Measurements from ENCODE around the gene YIPF4.
"Not testable (repeated sequence)": the region's sequence is repeated elsewhere in the genome, so short reads cannot be mapped to it uniquely, and the experiment has no call there.

YIPF4 gene

DNA sequence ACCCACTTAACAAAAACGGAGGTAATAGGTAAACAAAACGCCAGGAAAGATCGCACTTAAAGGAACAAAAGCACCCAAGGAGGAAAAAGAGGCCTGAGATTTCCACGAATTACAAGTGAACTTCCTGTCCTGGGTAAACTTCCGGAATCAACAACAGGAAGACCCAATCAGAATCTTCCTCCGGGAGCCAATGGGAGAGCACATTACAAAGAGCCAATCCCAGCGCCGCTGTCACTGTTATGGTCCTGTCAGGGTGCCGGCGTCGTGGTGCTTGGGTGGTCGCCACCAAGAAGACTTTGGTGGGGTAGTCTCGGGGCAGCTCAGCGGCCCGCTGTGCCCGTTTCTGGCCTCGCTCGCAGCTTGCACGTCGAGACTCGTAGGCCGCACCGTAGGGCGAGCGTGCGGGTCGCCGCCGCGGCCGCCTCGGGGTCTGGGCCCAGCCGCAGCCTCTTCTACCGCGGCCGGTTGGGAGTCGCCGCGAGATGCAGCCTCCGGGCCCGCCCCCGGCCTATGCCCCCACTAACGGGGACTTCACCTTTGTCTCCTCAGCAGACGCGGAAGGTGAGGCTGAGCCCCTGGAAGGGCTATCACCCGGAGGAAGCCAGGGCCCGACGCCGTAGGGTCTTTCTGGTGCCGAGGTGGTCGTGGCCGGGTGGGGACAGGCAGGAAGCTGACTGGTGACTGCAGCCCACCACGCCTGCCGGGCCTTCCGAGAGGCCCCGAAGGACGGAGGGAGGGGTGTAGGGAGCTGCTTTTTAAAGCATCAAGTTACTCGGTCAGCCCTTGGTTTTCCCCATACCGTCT lies at the start of gene YIPF4:
TSS of gene YIPF4 (plus strand) at position 231 of the 804 bp plus-strand sequence. CDS start at position 483, 252 bp downstream.
- DNase-seq (ENCODE audit: low read depth): peak; percentile 87

DNA sequence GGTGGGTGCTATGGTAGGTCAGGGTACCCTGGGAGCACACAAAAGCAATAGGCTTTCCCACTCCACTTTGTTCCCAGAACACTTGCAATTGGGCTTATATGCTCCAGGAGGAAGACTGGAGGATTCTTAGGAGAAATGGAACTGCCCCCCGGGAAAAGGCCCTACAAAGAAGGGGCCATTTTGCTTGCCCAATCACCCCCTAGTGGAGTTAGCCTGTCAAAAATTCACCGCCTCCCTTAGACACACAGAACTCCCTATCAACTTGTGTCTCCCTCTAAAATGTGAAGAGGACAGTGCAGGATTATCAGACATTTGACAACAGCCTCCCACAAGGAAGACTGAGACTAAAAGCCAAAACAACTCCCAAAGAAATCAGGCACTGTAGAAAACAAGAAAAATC lies 49.5 kb upstream of the YIPF4 start:
- DNase-seq (ENCODE audit: low read depth): no peak

DNA sequence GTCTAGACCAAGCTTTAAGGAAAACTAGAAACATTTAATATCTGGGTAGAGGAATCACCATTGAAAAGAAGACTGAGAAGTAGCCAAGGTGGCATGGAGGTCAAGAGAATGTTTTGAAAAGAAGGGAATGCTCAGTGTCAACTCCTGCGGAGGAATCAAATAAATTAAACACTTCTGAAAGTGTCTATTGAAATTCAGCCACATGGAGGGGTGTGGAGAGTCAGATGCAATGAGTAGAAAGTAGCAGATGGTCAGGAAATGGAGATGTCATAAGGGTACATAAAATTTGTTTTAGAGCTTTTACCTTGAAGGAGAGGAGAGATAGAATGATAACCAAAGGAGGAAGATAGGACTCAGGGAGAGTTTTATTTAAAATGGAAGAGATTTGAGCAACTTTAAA lies 48.1 kb upstream of the YIPF4 start:
- no peak for DNase-seq (ENCODE audit: low read depth)

DNA sequence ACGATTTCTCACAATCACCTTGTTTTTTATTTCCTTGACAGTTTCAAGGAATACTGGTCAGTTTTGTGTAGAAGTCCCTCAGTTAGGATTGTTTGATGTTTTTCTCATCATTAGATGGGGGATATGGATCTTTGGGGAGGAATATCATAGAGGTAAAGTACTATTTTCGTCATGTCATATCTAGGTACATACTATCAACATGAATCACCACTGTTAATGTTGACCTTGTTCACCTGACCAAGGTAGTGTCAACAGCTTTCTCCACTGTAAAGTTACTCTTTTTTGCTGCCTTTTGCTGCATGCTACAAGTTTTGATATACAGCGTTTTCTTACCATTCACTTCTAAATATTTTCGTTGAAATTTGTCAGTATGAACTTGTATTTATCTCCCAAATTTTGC lies 45.7 kb upstream of the YIPF4 start:
- no peak for DNase-seq (ENCODE audit: low read depth)

DNA sequence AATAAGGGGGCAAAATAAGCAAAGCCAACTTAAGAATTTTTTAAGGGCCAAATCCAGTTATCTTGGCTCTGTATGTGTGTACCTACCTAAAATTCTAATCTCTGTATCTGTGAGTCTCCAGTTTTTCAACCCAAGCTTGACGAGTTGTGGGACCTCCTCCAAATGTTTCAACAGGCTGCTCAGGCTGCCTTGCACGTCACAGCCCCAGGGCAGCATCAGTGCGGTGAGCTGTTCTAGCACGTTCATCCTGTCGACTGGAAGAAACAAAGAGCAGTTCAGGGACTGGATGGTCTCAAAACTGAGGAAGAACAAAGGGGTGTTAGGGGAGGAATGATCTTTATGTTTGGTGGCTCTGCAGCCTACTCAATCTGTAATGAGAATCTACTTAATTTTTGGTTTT lies 42.4 kb upstream of the YIPF4 start:
- no peak for DNase-seq (ENCODE audit: low read depth)

DNA sequence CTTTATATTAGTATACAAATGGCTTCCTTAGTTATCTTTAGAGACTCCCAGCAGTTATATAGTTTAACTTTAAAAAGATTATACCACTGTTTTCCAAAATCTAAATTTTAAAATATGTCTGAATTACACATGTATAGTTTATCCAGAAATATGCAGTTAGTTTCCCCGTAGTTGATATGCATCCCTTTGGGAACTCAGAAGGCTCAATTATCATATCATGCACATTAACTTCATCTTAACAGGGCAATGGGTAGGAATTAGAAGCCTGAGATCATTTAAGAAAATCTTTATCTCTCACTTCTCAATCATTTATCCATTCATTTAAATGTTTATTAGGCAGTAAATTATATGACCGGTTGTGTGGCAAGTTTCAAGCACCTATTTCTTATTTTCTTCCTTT lies 40.2 kb upstream of the YIPF4 start:
- DNase-seq (ENCODE audit: low read depth): no peak

DNA sequence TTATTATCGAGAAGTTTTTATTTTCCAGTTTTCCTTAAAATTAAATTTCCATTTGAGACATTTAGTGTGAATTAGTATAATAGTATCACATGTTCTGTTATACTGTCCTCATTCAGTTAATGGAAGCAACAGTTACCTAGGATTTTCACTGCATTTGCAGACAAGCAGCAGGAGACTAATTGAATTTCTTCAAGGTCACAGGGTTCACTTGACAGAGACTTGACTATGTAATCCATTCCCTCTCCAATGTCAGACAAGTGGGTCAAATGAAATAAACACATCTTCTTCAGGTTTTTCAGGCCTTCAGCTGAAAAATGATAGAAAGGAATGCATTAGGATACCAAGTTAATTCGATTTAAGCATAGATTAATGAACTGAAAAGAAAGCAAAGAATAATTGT lies 39.7 kb upstream of the YIPF4 start:
- no peak for DNase-seq (ENCODE audit: low read depth)

DNA sequence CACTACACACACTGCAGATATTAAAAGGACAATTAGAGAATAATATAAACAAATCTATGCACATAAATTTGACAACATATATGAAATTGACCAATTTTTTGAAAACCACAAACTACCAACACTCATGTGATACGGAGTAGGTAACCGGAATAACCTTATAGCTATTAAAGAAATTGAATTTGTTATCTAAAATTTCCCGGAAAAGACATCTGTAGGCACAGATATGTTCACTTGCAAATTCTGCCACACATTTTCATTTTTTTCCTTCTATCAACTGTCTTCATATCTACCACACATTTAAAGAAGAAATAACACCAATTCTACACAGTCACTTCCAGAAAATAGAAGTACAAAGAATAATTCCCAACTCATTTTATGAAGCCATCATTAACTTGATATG lies 35.4 kb upstream of the YIPF4 start:
- no peak for DNase-seq (ENCODE audit: low read depth)

DNA sequence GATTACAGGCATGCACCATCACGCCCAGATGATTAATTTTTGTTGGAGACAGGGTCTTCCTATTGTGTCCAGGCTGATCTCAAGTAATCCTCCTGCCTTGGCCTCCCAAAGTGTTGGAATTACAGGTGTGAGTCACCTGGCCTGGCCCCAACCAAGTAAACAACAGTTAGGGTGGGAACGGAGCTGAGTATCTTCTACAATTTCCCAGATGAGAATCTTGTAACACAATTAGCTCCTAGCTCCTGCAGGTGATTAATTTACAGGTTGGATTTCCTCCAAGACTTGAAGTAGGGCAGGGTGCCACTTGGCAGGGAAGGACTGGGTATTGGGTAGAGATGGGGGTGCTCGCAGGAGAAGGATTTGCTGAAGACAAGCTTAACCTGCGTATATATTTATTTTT lies 30.8 kb upstream of the YIPF4 start:
- no peak for DNase-seq (ENCODE audit: low read depth)

DNA sequence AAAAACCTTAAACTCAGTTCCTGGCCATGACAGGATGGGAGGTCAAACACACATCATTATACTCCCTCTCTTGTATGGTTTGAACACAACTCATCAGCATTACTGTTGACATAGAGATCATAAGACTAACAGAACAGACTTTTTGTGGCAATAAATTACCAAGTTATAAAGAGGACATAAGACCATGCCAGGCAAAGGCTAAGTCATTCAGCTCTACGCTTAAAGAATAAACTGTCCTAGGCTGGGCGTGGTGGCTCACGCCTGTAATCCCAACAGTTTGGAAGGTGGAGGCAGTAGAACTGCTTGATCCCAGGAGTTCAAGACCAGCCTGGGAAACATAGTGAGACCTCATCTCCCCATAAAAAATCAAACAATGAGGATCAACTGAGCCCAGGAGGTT lies 29.4 kb upstream of the YIPF4 start:
- no peak for DNase-seq (ENCODE audit: low read depth)

DNA sequence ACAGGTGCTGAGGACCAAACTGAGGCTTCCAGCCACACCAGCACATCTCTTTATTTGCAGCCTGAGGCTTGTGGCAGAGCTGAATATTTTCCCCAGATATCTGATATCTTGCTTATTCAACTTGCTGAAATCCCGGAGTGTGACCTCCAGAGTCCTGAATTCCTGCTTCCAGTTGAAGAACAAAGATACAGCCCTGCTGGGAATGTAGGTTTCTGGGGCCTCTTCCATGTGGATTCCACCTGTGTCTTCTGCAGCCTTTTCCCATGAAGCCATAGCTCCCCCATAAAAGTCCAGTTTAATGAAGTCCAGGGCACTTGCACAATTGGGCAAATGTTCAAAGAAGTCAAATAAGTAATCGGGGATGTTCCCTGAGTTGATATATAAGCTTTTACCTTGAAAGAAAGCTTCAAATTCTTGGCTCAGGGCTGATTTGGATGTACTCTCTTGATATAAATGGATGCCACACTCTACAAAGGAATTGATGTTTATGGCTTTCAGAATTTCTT lies 27.9 kb upstream of the YIPF4 start:
- DNase-seq (ENCODE audit: low read depth): no peak

DNA sequence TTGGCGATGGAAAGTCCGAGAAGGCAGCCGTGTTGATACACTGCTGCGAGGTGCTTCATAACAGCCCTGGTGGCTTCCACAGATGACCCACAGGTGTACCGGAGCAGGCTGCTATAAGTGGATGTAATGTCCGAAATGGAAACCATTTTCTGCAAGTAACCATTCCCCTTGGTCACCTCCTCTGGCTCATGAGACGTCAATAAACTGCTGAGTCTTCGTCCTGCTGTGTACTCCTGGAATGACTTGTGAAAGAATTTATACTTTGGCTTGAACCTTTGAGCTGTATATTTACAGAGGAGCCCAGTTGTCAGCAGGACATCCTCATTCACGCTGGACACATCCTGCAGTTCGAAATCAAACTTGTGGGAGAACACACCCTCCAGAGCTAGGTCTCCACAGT lies 27.4 kb upstream of the YIPF4 start:
- DNase-seq (ENCODE audit: low read depth): no peak

DNA sequence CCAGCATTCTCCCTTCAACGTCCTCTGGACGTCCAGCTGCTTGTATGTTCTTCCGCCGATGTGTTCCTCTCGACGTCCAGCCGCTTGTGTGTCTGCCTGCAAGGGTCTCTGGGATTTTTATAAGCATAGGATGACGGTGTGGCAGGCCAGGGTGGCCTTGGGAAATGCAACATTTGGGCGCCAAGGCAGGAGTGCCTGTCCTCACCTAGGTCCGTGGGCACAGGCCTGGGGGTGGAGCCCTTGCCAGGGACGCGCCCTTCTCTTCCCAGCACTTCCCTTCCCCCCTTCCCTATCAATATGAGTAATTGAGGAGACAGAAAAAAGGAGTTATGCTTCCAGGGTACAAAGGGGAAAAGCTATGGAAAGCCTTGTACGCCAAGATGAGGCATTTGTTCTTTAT lies 19.5 kb upstream of the YIPF4 start:
- DNase-seq (ENCODE audit: low read depth): no peak

DNA sequence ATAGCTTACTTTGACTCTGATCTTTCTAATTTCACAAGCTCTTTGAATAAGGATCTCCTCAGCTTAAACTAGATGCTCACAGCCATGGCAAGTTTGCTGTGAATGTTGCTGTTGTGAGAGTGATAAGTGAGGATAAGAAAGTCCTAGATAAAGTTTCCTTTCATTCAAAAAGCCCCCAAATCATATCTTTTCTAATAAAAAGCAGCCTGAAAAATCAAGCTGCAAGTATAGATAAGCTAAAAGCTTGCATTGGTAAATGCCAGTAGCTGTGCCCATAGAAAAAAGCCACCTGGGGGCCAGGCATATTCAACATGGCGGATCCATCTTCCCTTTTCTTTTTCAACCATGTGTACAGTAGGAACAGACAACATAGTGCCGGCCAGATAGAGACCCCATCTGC lies 17.3 kb upstream of the YIPF4 start:
- no peak for DNase-seq (ENCODE audit: low read depth)

DNA sequence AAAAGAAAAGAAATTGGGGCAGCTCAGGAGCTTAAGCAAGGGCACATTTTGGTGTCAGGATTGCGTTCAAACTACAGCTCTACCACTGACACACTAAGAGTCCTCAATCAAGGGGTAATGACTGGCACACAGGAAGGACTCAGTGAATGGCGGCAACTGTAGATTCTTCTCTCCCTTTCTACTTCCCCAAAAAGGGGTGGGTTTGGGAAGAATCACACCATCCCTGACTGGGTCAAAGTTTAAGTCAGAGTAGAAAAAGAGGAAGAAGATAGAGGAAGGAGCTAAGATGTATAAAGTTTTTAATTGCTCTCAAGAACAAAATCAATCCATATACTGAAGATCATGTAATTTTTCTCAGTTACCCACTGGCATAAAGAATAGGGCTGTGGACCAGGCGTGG lies 15.6 kb upstream of the YIPF4 start:
- DNase-seq (ENCODE audit: low read depth): no peak

DNA sequence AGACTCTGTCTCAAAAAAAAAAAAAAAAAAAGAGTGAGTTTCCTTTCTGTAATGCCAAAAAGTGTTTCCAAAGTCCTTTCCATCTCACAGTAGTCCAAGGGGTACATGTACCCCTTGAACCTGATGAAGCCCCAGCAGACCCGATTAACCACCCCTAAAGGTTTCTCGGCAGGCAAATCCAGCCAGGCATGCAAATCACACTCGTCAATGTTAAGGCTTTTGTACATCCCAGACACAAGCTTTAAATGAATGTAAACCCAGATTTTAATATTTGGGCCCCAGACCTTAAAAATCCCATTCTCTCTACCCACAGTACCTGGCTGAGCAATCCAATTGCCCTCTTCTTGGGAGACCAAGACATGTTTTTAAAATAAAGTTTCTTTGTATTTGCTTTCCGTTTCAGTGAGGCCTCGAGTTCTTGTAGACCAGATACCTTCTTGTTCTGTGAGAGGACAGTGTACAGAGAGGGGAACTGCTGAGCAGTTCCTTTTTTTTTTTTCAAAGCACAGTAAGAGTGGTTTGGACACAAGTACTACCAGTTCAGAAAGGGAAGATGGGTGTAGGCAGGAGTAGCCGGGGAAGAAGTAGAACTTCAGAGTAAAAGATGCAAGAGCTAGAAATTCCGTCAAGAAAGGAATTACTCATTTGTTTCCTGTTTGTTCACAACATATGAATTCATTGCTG lies 13.1 kb upstream of the YIPF4 start, which contains the start of gene NLRC4:
TSS of gene NLRC4 (minus strand) at position 465 of the 684 bp plus-strand sequence. CDS start 8,111 bp downstream, outside the sequence.
- DNase-seq (ENCODE audit: low read depth): no peak

DNA sequence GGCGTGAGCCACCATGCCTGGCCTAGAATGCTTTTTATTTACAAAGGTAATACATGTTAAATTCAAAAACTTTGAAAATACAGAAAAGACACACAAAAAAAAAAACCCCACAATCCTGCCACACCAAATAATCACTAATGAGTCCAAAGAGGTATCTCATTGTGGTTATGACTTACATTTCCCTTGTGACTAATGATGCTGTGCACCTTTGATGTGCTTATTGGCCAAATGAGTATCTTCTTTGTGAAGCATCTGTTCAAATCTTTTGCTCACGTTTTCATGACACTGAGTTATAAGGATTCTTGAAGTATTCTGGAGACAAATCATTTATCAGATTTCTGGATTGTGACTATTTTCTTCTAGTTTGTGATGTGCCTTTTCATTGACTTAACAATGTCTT lies 6.6 kb upstream of the YIPF4 start:
- DNase-seq (ENCODE audit: low read depth): no peak

DNA sequence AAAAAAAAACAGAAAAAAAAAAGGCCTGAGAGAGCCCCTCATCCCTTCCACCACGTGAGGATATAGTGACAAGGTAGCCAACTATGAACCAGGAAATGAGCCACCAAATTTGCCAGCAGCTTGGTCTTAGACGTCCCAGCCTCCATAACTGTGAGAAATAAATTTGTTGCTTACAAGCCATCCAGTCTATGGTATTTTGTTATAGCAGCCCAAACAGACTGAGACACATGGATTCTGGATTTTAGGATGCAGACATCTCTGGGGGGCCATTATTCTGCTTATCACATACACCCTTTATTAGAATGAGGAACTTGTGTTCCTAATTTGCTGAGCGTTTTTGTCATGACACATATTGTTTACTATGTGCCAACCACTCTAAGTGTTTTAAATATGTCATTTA lies 5.4 kb upstream of the YIPF4 start:
- DNase-seq (ENCODE audit: low read depth): no peak

DNA sequence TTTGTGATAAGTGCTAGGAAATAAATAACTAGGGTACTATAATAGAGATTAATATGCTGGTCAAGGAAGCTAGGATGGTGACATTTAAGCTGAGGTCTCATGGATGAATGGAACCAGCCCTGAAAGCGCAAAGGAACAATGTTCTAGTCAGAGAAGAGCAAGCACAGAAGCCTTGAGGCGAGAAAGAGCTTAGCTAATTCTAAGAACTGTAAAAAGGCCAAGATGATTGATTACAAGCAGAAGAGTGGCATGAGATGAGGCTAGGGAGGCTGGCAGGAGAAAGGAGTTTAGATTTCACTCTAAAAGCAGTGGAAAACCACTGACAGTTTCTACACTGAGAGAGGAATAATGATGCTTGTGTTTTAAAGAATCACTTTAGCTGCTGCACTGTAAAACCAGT lies 3.4 kb upstream of the YIPF4 start:
- no peak for DNase-seq (ENCODE audit: low read depth)

DNA sequence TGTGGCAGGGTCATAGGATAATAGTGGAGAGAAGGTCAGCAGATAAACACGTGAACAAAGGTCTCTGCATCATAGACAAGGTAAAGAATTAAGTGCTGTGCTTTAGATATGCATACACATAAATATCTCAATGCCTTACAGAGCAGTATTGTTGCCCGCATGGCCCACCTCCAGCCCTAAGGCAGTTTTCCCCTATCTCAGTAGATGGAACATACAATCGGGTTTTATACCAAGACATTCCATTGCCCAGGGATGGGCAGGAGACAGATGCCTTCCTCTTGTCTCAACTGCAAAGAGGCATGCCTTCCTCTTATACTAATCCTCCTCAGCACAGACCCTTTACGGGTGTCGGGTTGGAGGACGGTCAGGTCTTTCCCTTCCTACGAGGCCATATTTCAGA lies 1.9 kb upstream of the YIPF4 start:
- DNase-seq (ENCODE audit: low read depth): not testable (repeated sequence)

DNA sequence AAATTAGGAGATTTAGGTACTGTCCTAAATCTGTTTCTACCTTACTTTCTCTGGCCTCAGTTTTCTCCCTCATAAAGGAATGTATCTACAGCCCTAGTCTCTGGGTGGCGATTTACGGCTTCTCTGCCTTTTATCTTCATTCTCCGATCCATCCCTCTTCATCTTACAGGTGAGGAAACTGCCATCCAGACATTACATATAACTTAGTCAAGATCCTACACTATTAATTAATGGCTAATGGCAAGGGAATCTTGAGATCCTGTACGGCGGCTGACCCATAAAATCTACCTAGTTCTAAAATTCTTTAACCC lies 386 bp upstream of the YIPF4 start:
- DNase-seq (ENCODE audit: low read depth): no peak

DNA sequence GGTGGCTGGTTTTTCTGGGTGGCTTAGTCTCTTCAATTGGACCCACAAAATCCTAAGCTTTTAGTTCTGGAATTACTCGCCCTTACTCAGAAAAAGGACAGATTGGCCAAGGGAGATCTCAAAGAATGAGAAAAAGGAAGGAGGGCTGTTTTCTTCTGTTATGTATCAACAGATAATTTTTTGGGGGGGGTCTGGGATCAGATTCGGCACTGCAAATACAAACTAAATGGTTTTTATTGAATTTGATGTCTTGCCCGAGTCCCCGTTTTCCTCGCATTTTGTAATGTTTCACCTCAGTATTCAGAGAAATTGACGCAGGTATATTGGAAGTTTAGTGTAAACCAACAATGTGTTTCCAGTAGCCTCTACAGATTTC lies 762 bp downstream of the YIPF4 start:
- DNase-seq (ENCODE audit: low read depth): no peak

DNA sequence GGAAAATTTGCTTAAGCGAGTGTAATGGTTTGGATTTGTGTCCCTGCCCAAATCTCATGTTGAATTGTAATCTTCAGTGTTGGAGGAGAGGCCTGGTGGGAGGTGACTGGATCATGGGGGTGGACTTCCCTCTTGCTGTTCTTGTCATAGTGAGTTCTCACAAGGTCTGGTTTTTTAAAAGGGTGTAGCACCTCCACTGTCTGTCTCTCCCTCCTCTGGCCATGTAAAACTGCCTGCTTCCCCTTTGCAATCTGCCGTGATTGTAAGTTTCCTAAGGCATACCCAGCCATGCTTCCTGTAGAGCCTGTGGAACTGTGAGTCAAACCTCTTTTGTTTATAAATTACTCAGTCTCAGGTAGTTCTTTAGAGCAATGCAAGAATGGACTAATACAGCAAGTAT lies 6.6 kb downstream of the YIPF4 start:
- no peak for DNase-seq (ENCODE audit: low read depth)
